Measurements from ENCODE around the gene CEP41. TPM values are rescaled to one million over a fixed set of nuclear protein-coding genes. Genes with fewer than 3 reads are reported as not detected.

CEP41 gene
- polyA plus RNA-seq, 2 of the 4 experiments (the other 2 are of a cell fraction) = 13.0 to 23.1 TPM

DNA sequence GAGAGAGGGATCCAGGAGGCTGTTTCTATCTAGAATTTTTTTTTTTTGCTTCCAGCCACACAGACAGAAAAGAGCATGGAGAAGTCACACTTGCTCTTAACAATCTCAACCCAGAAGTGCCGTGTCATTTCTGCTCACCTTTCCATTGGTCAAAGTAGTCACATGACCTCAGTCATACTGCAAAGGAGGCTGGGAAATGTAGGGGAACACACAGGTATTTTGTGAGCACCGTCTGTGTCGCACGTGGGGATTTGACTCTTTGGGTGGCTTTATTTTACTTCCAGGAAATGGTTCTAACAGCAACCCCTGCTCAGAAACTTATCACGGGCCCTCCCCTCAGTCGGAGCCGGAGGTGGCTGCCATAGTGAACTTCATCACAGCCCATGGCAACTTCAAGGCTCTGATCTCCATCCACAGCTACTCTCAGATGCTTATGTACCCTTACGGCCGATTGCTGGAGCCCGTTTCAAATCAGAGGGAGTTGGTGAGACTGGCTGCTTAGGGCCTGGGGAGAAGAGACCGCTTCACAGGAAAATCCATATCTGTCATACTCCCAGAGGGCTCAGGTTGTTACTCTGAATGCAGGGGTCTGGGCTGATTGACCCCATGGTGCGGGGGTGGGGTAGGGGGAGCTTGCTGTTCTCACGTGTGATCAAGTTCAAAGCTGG is 73.6 kb downstream of the CEP41 start:
- H3K4me2 ChIP-seq = no peak overlapping the region
- no peak overlapping the region for H3K27ac ChIP-seq
- ChIA-PET CTCF (interaction anchor here (0.7 to 1.1 kb wide), 2 partner anchors 18 to 93 kb away, joined by 3 to 4 read pairs; no protein-coding TSS in a partner anchor), POLR2A (no interaction called here)
- peaks cover 30% of the 10 kb centered on the region for H3K4me1 ChIP-seq
- no peak for TF ChIP-seq ZC3H11A (IDR thresholded peaks at IDR 0.05)
- no peak for TF ChIP-seq RCOR1 (IDR thresholded peaks at IDR 0.05; ENCODE audit: low read depth, low read length)
- TF ChIP-seq MAFK (IDR thresholded peaks at IDR 0.05; ENCODE audit: partially characterized antibody) = no peak
- TF ChIP-seq, protein P1, sequence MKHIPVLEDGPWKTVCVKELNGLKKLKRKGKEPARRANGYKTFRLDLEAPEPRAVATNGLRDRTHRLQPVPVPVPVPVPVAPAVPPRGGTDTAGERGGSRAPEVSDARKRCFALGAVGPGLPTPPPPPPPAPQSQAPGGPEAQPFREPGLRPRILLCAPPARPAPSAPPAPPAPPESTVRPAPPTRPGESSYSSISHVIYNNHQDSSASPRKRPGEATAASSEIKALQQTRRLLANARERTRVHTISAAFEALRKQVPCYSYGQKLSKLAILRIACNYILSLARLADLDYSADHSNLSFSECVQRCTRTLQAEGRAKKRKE (CRISPR knock-in tag; IDR thresholded peaks at IDR 0.05; ENCODE audit: low read depth) = no peak
- TF ChIP-seq REST (IDR thresholded peaks at IDR 0.05) = no peak
- no peak for TF ChIP-seq NR3C1 (IDR thresholded peaks at IDR 0.05)
- no peak for TF ChIP-seq CTCF (IDR thresholded peaks at IDR 0.05)
- no peak for TF ChIP-seq TFCP2L1 (CRISPR knock-in tag; IDR thresholded peaks at IDR 0.05)
- TF ChIP-seq, protein P2, sequence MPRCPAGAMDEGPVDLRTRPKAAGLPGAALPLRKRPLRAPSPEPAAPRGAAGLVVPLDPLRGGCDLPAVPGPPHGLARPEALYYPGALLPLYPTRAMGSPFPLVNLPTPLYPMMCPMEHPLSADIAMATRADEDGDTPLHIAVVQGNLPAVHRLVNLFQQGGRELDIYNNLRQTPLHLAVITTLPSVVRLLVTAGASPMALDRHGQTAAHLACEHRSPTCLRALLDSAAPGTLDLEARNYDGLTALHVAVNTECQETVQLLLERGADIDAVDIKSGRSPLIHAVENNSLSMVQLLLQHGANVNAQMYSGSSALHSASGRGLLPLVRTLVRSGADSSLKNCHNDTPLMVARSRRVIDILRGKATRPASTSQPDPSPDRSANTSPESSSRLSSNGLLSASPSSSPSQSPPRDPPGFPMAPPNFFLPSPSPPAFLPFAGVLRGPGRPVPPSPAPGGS (IDR thresholded peaks at IDR 0.05) = no peak
- TF ChIP-seq CEBPB (IDR thresholded peaks at IDR 0.05) = no peak
- no peak for TF ChIP-seq KDM1A (IDR thresholded peaks at IDR 0.05; ENCODE audit: low read depth)
- TF ChIP-seq ZSCAN20 (CRISPR knock-in tag; IDR thresholded peaks at IDR 0.05) = no peak
- TF ChIP-seq ZFP36 (IDR thresholded peaks at IDR 0.05; ENCODE audit: borderline replicate concordance, partially characterized antibody) = no peak
- no peak for TF ChIP-seq CBX8 (IDR thresholded peaks at IDR 0.05)
- TF ChIP-seq FOSL2 (IDR thresholded peaks at IDR 0.05) = no peak
- TF ChIP-seq FOSL2 (CRISPR knock-in tag; IDR thresholded peaks at IDR 0.05) = no peak
- no peak for TF ChIP-seq MYC (IDR thresholded peaks at IDR 0.05; ENCODE audit: borderline replicate concordance, low read length)
- 86% methylated on average over 13 of the region's 13 CpGs for WGBS (ENCODE audit: missing lambda C conversion rate)
- no peak overlapping the region for H3K4me3 ChIP-seq
- ATAC-seq (no peak), DNase-seq (ENCODE audit: low read depth in 1 of 2, low spot score in 1 of 2) (no peak), FAIRE-seq (no peak)
- no peaks in the 10 kb centered on the region for H3K9me3 ChIP-seq

GRCh38 chr7:130366564-130366963 is 74.3 kb downstream of the CEP41 start:
- POLR2A ChIA-PET = no interaction called here

More at GRCh38 chr7:130366564-130366963, 74.3 kb downstream of the CEP41 start:
- DNase-seq (ENCODE audit: low read depth in 1 of 2, low spot score in 1 of 2) = no peak
- 85% methylated on average over 5 of the region's 6 CpGs for WGBS (ENCODE audit: missing lambda C conversion rate)
- Histone ChIP-seq H3K4me2 (no peak overlapping the region), H3K9me3 (no peaks in the 10 kb centered on the region), H3K4me3 (no peak overlapping the region), H3K27ac (no peak overlapping the region), H3K4me1 (peaks cover 30% of the 10 kb centered on the region)
- ATAC-seq = no peak
- no peak for TF ChIP-seq NPAS2 (CRISPR knock-in tag; IDR thresholded peaks at IDR 0.05; ENCODE audit: borderline replicate concordance)
- TF ChIP-seq ZNF302 (CRISPR knock-in tag; IDR thresholded peaks at IDR 0.05) = no peak
- no peak for TF ChIP-seq HEYL (CRISPR knock-in tag; IDR thresholded peaks at IDR 0.05)
- TF ChIP-seq FOSL2 (IDR thresholded peaks at IDR 0.05) = no peak
- TF ChIP-seq FOSL2 (CRISPR knock-in tag; IDR thresholded peaks at IDR 0.05) = no peak
- no peak for TF ChIP-seq CTCF (IDR thresholded peaks at IDR 0.05)
- no peak for TF ChIP-seq JUN (IDR thresholded peaks at IDR 0.05)
- TF ChIP-seq ZC3H11A (IDR thresholded peaks at IDR 0.05) = no peak
- TF ChIP-seq FOXS1 (CRISPR knock-in tag; IDR thresholded peaks at IDR 0.05) = no peak
- TF ChIP-seq, protein P3, sequence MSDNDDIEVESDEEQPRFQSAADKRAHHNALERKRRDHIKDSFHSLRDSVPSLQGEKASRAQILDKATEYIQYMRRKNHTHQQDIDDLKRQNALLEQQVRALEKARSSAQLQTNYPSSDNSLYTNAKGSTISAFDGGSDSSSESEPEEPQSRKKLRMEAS (IDR thresholded peaks at IDR 0.05) = no peak
- no peak for TF ChIP-seq HOXB5 (CRISPR knock-in tag; IDR thresholded peaks at IDR 0.05)
- TF ChIP-seq, protein P4, sequence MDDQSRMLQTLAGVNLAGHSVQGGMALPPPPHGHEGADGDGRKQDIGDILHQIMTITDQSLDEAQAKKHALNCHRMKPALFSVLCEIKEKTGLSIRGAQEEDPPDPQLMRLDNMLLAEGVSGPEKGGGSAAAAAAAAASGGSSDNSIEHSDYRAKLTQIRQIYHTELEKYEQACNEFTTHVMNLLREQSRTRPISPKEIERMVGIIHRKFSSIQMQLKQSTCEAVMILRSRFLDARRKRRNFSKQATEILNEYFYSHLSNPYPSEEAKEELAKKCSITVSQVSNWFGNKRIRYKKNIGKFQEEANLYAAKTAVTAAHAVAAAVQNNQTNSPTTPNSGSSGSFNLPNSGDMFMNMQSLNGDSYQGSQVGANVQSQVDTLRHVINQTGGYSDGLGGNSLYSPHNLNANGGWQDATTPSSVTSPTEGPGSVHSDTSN (IDR thresholded peaks at IDR 0.05) = no peak
- TF ChIP-seq JUNB (IDR thresholded peaks at IDR 0.05) = no peak
- no peak for TF ChIP-seq HOXB13 (CRISPR knock-in tag; IDR thresholded peaks at IDR 0.05; ENCODE audit: low read depth)
- CTCF ChIA-PET = interaction anchor here (1.3 kb wide), 1 partner anchor 10 kb away, joined by 3 read pairs; no protein-coding TSS in a partner anchor
- FAIRE-seq = no peak
